Measurements from ENCODE around the gene TP53TG5. TPM values are rescaled to one million over a fixed set of nuclear protein-coding genes. Genes with fewer than 3 reads are reported as not detected.

Gene TP53TG5
- total RNA-seq, 2 donors from 2014 or later = 2.0 to 2.4 TPM

DNA sequence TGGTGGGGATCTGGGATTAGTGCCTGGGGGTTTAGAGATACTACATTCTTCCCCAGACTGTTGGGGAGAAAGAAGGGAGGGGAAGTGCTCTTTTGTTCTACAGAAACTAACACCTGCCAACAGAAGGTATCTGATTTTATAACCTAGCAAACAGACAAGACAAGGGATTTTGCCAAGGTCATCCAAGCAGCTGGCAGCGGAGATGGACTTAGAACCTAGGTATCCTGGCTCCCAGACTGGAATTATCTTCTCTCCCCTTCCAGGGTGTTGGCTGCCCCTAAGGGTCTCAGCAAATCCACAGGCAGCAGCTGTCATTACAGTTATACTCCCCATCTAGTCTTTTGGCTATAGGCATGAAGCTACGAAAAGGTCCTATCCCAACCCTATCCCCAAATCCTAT is 38.3 kb downstream of the TP53TG5 start:
- no peak overlapping the region for H3K27ac ChIP-seq (ENCODE audit: low read depth, low read length)
- H3K36me3 ChIP-seq (ENCODE audit: control insufficient read depth, insufficient read depth, low read length) = peaks cover 33% of the 10 kb centered on the region
- peaks cover 46% of the 10 kb centered on the region for H3K4me1 ChIP-seq (ENCODE audit: control insufficient read depth, insufficient read depth, low read length)
- Mint-ChIP-seq H3K4me3 (peak overlapping the region; percentile 86), H3K27ac (peak overlapping the region; percentile 97), H3K36me3 (ENCODE audit: low read depth) (peaks cover 24% of the 10 kb centered on the region), H3K9me3 (no peaks in the 10 kb centered on the region), H3K4me1 (peaks cover 82% of the 10 kb centered on the region), H3K27me3 (ENCODE audit: insufficient read depth) (no peaks in the 10 kb centered on the region)
- H3K9ac ChIP-seq (ENCODE audit: extremely low read depth, low read length, poor library complexity, severe bottlenecking) = no peak overlapping the region
- no peak for TF ChIP-seq CTCF (conservative IDR thresholded peaks at IDR 0.05)
- DNase-seq = no peak
- H3K27me3 ChIP-seq (ENCODE audit: control insufficient read depth, insufficient read depth, low read length, poor library complexity, severe bottlenecking) = no peaks in the 10 kb centered on the region
- no peaks in the 10 kb centered on the region for H3K9me3 ChIP-seq (ENCODE audit: control insufficient read depth, low read length)
- 86 to 89% methylated on average over 2 of the region's 2 CpGs for WGBS, 2 experiments (ENCODE audit: insufficient coverage in 1 of 2, insufficient read length in 1 of 2)
- no peak overlapping the region for H3K4me3 ChIP-seq (ENCODE audit: low read length)

DNA sequence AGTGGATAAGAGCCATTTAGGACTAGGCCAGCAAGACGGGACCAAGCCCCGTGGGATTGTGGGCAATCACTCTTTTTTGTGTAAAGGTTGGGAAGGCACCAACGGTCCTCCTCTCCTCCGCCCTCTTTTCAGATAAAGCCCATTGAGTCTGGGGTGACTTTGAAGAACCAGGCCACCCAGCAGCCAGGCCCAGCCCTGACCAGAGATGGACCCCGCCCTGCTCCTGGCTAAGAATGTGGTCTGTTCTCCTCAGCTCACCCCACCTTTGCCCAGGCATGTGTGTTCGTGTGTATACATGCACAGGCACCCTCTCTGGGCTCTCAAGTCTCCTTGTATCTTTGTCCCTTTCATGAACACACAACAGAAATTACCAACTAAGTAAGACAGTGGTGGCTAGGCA is 39.0 kb downstream of the TP53TG5 start:
- no peak overlapping the region for H3K4me3 Mint-ChIP-seq
- no peaks in the 10 kb centered on the region for H3K9me3 ChIP-seq (ENCODE audit: control insufficient read depth, low read length)
- no peak overlapping the region for H3K27ac ChIP-seq (ENCODE audit: low read depth, low read length)
- 95 to 100% methylated on average over 1 to 6 of the region's 6 CpGs for WGBS, 2 experiments (ENCODE audit: insufficient coverage in 1 of 2, insufficient read length in 1 of 2)
- DNase-seq = no peak
- no peak overlapping the region for H3K9ac ChIP-seq (ENCODE audit: extremely low read depth, low read length, poor library complexity, severe bottlenecking)
- H3K27me3 ChIP-seq (ENCODE audit: control insufficient read depth, insufficient read depth, low read length, poor library complexity, severe bottlenecking) = no peaks in the 10 kb centered on the region
- H3K9me3 Mint-ChIP-seq = no peaks in the 10 kb centered on the region
- TF ChIP-seq CTCF (conservative IDR thresholded peaks at IDR 0.05) = no peak
- no peak overlapping the region for H3K27ac Mint-ChIP-seq
- peaks cover 37% of the 10 kb centered on the region for H3K36me3 ChIP-seq (ENCODE audit: control insufficient read depth, insufficient read depth, low read length)
- peaks cover 27% of the 10 kb centered on the region for H3K36me3 Mint-ChIP-seq (ENCODE audit: low read depth)
- no peaks in the 10 kb centered on the region for H3K27me3 Mint-ChIP-seq (ENCODE audit: insufficient read depth)
- H3K4me1 ChIP-seq (ENCODE audit: control insufficient read depth, insufficient read depth, low read length) = peaks cover 39% of the 10 kb centered on the region
- no peak overlapping the region for H3K4me3 ChIP-seq (ENCODE audit: low read length)
- H3K4me1 Mint-ChIP-seq = peaks cover 75% of the 10 kb centered on the region

DNA sequence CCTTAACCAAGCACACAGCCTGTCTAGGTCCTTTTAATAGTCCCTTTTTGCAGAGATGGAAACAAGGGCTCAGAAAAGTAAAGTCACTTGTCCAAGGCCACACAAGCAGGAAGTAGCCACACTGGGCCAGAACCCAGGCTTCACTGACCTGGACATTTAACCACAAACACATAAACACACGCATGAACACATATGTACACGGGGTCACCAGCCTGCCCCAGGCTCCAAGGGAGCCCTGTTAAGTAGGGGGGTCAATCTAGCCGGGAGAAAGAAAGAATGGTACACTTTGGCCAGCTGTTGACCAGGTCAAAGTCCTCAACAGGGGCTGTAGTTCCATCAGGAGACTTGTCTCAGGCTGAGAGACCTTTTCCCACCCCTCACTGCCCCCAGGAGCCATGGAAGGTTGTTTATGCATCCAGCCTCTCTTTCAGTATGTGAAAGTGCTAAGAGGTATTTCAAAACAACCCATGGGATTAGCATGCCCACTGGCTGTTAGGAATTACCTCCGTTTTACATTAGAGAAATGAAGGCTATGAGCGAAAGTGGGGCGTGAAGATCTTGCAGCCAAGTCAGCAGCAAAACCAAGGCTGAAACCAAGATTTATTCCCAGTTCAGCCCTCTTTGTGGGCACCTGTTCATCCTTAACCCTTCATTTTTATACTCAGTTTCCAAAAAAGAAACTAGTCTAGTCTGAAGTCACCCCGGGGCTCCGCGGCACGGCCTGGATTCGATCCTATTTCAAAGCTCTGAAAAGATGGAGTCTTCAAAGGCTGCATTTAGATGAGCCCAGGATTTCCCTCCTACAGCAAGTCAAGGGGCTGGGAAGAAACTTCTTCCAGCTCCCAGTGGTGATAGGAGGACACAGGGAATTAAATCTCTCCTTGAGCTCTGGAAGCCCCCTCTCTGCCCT is 39.7 kb downstream of the TP53TG5 start:
- Histone ChIP-seq H3K9ac (ENCODE audit: extremely low read depth, low read length, poor library complexity, severe bottlenecking) (no peak overlapping the region), H3K27ac (ENCODE audit: low read depth, low read length) (no peak overlapping the region)
- H3K27ac Mint-ChIP-seq = peak overlapping the region; percentile 67

More for the DNA sequence above, 39.7 kb downstream of the TP53TG5 start:
- Histone ChIP-seq H3K27me3 (ENCODE audit: control insufficient read depth, insufficient read depth, low read length, poor library complexity, severe bottlenecking) (no peaks in the 10 kb centered on the region), H3K36me3 (ENCODE audit: control insufficient read depth, insufficient read depth, low read length) (peaks cover 39% of the 10 kb centered on the region), H3K4me3 (ENCODE audit: low read length) (no peak overlapping the region), H3K4me1 (ENCODE audit: control insufficient read depth, insufficient read depth, low read length) (peaks cover 33% of the 10 kb centered on the region), H3K9me3 (ENCODE audit: control insufficient read depth, low read length) (no peaks in the 10 kb centered on the region)
- Mint-ChIP-seq H3K9me3 (no peaks in the 10 kb centered on the region), H3K4me1 (peaks cover 68% of the 10 kb centered on the region), H3K27me3 (ENCODE audit: insufficient read depth) (no peaks in the 10 kb centered on the region), H3K4me3 (no peak overlapping the region), H3K36me3 (ENCODE audit: low read depth) (peaks cover 29% of the 10 kb centered on the region)
- 79 to 81% methylated on average over 9 to 11 of the region's 11 CpGs for WGBS, 2 experiments (ENCODE audit: insufficient coverage in 1 of 2, insufficient read length in 1 of 2)
- DNase-seq = no peak
- TF ChIP-seq CTCF (conservative IDR thresholded peaks at IDR 0.05) = no peak
